Measurements from ENCODE around the gene MEGF10. TPM values are rescaled to one million over a fixed set of nuclear protein-coding genes. Genes with fewer than 3 reads are reported as not detected.
"Not testable (repeated sequence)": the region's sequence is repeated elsewhere in the genome, so short reads cannot be mapped to it uniquely, and the experiment has no call there.

MEGF10 gene
- total RNA-seq, 2 donors from 2014 or later = 0.56 TPM; not detected in 1

DNA sequence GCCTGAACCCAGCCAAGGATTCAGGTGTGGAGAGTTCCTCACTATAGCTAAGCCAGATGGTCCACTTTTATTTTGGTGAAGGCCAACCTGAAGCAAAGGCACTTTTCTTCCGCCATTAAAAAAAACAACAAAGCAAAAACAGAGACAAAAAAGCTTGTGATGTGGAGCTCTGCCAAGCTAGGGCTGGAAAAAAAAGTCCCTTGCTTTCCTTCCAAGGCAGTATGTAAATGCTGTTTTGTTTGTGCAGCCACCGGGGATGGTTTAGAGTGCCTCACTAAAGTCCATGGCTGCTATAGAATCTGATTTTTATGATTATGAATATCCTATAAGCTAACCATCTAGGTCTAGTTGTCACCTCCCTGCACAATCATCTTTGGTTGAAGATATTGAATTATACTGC is 14.9 kb downstream of the MEGF10 start:
- no peak overlapping the region for H3K4me3 Mint-ChIP-seq
- ATAC-seq (replicated peaks in 1 of 2) (no peak), DNase-seq (no peak)
- no peak overlapping the region for H3K27ac Mint-ChIP-seq
- no peaks in the 10 kb centered on the region for H3K9me3 Mint-ChIP-seq
- peaks cover 14% of the 10 kb centered on the region for H3K27me3 Mint-ChIP-seq (ENCODE audit: low read depth)
- H3K4me1 Mint-ChIP-seq (ENCODE audit: low read depth) = no peaks in the 10 kb centered on the region
- no peaks in the 10 kb centered on the region for H3K36me3 Mint-ChIP-seq (ENCODE audit: insufficient read depth in 2 of 2)

DNA sequence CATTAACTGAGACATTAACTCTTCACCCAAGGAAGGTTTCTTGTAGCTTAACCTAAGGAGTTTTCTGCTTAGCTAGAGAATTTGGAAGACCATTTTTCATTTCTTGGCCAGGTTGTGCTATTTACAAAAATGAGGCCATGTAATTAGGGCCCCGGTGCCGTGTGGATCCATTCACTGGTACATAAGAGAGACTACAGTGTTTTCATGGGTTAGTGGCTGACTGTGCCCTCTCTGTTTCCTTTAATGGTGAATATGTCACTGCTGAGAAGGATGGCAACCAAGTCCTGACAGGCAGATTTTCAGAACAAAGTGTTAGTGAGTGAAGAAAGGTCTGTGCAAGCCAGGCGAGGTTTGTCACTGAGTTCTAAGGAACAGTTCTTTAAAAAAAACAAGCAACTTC is 15.4 kb downstream of the MEGF10 start:
- Mint-ChIP-seq H3K27ac (no peak overlapping the region), H3K27me3 (ENCODE audit: low read depth) (peaks cover 8% of the 10 kb centered on the region), H3K4me3 (no peak overlapping the region), H3K4me1 (ENCODE audit: low read depth) (no peaks in the 10 kb centered on the region), H3K9me3 (no peaks in the 10 kb centered on the region), H3K36me3 (ENCODE audit: insufficient read depth in 2 of 2) (no peaks in the 10 kb centered on the region)
- ATAC-seq (replicated peaks in 1 of 2) = no peak
- DNase-seq = no peak

DNA sequence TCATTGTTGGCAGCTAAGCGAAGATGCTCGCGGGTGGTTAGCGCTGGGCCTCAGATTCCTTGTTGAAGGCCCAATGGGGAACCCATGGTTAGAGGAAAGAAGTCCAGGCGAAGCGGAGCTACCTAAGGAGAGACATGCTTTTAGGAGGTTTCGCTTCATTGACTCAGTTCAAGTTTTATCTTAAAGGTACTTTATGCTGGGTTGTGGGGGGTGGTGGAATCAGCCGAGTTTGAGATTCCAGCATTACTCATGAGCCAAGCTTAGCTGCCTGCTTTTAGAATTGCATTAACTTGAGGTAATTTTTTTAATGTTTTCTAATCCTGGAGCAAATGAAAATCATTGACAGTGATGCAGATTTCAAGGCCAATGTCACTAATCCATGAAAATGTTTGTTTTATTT is 16.1 kb downstream of the MEGF10 start:
- Mint-ChIP-seq H3K36me3 (ENCODE audit: insufficient read depth in 2 of 2) (no peaks in the 10 kb centered on the region), H3K4me3 (no peak overlapping the region), H3K4me1 (ENCODE audit: low read depth) (no peaks in the 10 kb centered on the region), H3K27me3 (ENCODE audit: low read depth) (peaks cover 6% of the 10 kb centered on the region), H3K9me3 (no peaks in the 10 kb centered on the region), H3K27ac (no peak overlapping the region)
- DNase-seq (no peak), ATAC-seq (replicated peaks in 1 of 2) (no peak)

DNA sequence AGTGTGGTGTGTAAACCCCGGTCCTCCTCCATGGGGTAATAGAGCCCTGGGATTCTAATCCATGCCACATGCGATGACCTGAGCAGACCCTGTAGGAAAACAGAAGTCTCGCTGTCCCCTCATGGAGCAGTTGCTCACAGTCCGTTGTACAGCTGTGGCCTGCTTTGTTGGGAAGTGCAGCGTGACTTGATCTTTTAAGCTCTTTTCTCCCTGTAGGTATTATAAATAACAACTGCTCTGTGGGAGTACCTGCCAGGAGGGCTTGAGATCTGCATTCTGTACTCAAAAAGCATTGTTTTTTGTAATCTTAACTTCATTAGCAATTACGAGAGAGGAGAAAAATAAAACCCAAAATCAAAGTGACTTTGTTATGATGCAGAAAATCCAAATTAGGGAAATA is 17.3 kb downstream of the MEGF10 start:
- no peaks in the 10 kb centered on the region for H3K4me1 Mint-ChIP-seq (ENCODE audit: low read depth)
- H3K27ac Mint-ChIP-seq = no peak overlapping the region
- H3K36me3 Mint-ChIP-seq (ENCODE audit: insufficient read depth in 2 of 2) = no peaks in the 10 kb centered on the region
- DNase-seq (no peak), ATAC-seq (replicated peaks in 1 of 2) (no peak)
- no peak overlapping the region for H3K4me3 Mint-ChIP-seq
- H3K27me3 Mint-ChIP-seq (ENCODE audit: low read depth) = no peaks in the 10 kb centered on the region
- H3K9me3 Mint-ChIP-seq = no peaks in the 10 kb centered on the region

DNA sequence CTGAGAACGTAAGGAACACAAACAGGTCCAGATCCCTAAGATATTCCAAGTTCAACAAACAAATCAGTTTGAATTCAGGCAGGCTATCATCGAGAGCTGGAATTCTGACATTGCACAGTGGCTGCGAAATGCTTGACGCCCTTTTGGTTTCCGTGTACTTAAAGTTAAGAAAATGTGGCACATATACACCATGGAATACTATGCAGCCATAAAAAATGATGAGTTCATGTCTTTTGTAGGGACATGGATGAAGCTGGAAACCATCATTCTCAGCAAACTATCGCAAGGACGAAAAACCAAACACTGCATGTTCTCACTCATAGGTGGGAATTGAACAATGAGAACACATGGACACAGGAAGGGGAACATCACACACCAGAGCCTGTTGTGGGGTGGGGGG is 17.7 kb downstream of the MEGF10 start:
- H3K9me3 Mint-ChIP-seq; H3K4me3 Mint-ChIP-seq; DNase-seq; ATAC-seq (replicated peaks in 1 of 2); H3K36me3 Mint-ChIP-seq (ENCODE audit: insufficient read depth in 2 of 2); H3K27ac Mint-ChIP-seq; H3K4me1 Mint-ChIP-seq (ENCODE audit: low read depth); H3K27me3 Mint-ChIP-seq (ENCODE audit: low read depth): not testable (repeated sequence)

DNA sequence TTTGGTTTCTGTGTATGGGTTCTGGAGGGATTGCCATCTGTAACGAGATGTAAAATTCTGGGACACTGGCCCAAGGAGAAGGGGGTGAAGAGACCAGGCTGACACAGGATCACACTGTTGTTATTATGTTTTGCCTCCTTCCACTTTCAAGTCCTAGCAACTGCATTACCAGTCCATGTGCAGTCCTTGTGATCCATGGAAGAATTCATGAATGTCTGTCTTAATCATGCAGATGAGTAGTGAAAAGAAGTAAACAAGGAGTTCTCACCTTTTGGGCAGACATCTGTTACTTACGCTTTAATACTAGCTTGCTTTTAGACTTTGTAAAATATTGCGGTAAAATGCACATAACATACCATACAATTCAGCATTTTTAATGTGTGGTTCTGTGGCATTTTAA is 18.3 kb downstream of the MEGF10 start:
- Mint-ChIP-seq H3K36me3 (ENCODE audit: insufficient read depth in 2 of 2) (no peaks in the 10 kb centered on the region), H3K4me1 (ENCODE audit: low read depth) (no peaks in the 10 kb centered on the region), H3K27me3 (ENCODE audit: low read depth) (no peaks in the 10 kb centered on the region), H3K27ac (no peak overlapping the region), H3K9me3 (no peaks in the 10 kb centered on the region), H3K4me3 (no peak overlapping the region)
- ATAC-seq (replicated peaks in 1 of 2) (no peak), DNase-seq (no peak)

DNA sequence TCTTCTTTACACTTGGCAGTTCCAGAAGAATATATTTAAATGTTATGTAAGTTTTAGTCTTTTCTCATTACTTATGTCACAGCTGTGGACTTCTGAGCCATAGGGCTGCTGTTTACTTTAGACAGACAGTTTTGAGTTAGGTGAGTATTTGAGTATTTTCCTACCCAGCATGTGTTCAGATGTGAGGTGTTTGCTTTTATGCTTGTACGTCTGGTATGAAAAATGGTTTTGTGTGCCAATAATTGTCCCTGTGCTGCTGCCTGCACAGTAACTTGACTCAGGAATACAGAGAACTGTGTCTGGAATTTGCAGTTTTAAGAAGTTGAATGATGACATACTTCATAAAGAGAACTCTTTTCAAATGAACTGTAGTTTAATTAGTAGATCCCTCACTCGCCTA is 20.8 kb downstream of the MEGF10 start:
- Mint-ChIP-seq H3K36me3 (ENCODE audit: insufficient read depth in 2 of 2) (no peaks in the 10 kb centered on the region), H3K9me3 (no peaks in the 10 kb centered on the region), H3K4me3 (no peak overlapping the region), H3K4me1 (ENCODE audit: low read depth) (no peaks in the 10 kb centered on the region), H3K27ac (no peak overlapping the region), H3K27me3 (ENCODE audit: low read depth) (no peaks in the 10 kb centered on the region)
- ATAC-seq (replicated peaks in 1 of 2) = no peak
- DNase-seq = no peak

DNA sequence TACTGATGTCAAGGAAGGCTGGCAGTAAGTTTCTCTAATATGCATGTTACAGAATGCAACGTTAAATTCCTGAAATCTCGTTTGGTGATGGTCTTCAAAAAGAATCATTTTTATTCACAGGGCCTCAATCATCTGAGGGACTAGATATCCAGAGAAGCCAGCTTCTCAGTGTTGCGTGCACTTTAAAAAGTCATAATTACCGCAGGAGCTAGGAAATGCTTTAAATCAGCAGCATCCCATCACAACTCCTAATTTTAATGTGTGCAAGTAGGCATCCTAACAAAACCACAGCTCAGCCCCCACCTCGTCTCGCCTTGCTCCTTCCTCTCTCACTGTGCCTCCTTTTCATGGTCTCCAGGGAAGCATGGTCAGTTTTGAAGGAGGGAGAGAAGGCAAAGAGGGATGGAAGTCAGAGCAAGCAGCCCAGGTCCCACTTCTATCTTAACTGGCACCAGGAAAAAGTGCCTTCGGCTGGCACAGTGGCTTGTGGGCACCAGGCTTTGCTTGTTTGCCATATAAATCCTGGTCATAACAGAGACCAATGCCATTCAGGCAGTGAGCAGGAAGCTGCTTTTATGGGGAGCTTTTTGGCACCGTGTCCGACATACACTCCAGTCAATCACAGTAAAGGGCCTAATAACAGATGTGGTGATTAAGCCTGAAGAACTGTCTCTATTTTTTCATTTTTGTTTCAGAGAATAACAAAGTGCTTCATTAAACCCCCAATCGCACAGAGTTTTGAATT is 21.4 kb downstream of the MEGF10 start:
- no peak for ATAC-seq (replicated peaks in 1 of 2)
- no peak overlapping the region for H3K27ac Mint-ChIP-seq

DNA sequence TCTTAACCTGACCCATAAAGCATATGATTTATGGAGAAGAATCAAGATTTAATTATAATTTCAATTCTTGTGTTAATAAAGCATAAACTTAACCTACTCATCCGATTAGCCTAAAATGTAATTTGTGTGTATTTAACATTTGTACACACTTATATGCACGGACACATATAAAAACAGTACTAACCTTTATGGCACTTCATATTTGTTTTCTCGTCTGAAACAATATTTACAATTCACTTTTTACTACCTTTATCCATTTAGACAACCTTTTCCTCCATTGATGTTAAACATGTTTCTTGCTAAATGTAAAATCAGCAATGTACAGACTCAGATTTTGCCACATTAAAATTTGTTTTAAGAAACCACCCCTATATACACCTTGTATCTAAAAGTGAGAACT is 22.8 kb downstream of the MEGF10 start:
- Mint-ChIP-seq H3K9me3 (no peaks in the 10 kb centered on the region), H3K27me3 (ENCODE audit: low read depth) (no peaks in the 10 kb centered on the region), H3K27ac (no peak overlapping the region), H3K4me3 (no peak overlapping the region), H3K36me3 (ENCODE audit: insufficient read depth in 2 of 2) (no peaks in the 10 kb centered on the region), H3K4me1 (ENCODE audit: low read depth) (no peaks in the 10 kb centered on the region)
- DNase-seq (no peak), ATAC-seq (replicated peaks in 1 of 2) (no peak)

More for the DNA sequence above, 21.4 kb downstream of the MEGF10 start:
- Mint-ChIP-seq H3K36me3 (ENCODE audit: insufficient read depth in 2 of 2) (no peaks in the 10 kb centered on the region), H3K27me3 (ENCODE audit: low read depth) (no peaks in the 10 kb centered on the region), H3K4me3 (no peak overlapping the region), H3K9me3 (no peaks in the 10 kb centered on the region), H3K4me1 (ENCODE audit: low read depth) (no peaks in the 10 kb centered on the region)
- DNase-seq = no peak

DNA sequence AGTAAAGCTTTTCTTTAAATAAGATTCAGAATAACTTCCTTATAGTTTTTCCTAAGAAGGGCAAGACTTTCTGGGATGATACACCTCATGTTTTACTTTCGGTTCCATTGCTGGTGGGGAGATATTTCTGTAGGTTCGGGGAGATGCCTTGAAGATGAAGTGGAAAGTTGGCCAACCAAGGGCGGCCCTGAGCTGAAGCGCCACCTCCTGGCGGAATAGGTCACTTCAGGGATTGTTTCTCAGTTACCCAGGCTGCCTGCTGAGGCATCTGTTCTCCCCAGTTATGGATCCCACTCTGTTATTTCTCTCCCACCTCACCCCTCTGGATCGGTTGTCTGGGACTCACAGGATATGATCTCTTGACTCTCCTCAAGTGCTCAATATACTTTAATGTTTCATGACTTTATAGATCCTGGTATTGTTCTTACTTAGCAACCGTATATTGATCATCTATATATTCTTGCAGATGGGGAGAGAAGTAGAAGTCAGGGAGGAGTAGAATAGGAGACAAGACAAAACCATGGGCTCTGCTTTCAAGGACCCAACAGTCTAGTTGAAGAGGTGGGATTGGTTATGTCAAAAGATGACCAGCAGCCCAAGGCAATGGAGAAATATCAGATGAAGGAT is 23.4 kb downstream of the MEGF10 start:
- H3K27me3 Mint-ChIP-seq (ENCODE audit: low read depth) = no peaks in the 10 kb centered on the region
- no peaks in the 10 kb centered on the region for H3K36me3 Mint-ChIP-seq (ENCODE audit: insufficient read depth in 2 of 2)
- no peaks in the 10 kb centered on the region for H3K4me1 Mint-ChIP-seq (ENCODE audit: low read depth)
- no peak overlapping the region for H3K27ac Mint-ChIP-seq
- no peaks in the 10 kb centered on the region for H3K9me3 Mint-ChIP-seq
- ATAC-seq (replicated peaks in 1 of 2) (peak; percentile 74 to 77), DNase-seq (peak; percentile 66)
- H3K4me3 Mint-ChIP-seq = no peak overlapping the region

DNA sequence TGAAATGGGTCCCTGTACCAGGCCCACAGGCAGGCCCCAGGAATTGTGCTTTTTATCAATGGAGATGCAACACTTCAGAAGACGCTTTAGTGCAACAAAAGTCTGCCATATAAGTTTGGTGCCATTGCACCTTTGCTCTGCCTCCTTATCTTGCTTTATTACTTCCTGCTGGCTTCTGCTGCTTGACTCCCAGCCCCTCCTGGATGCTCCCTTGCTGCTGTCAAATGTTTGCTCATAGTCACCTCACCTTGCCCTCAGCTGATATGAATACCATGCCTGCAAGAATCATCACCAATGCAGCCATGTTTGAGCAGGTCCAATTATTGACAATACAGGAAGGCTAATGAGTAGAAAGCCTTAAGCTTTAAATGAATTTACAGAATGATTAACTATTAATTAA is 25.4 kb downstream of the MEGF10 start:
- Mint-ChIP-seq H3K27ac (no peak overlapping the region), H3K36me3 (ENCODE audit: insufficient read depth in 2 of 2) (no peaks in the 10 kb centered on the region), H3K27me3 (ENCODE audit: low read depth) (no peaks in the 10 kb centered on the region), H3K9me3 (no peaks in the 10 kb centered on the region), H3K4me3 (no peak overlapping the region), H3K4me1 (ENCODE audit: low read depth) (peaks cover 12% of the 10 kb centered on the region)
- no peak for ATAC-seq (replicated peaks in 1 of 2)
- no peak for DNase-seq

DNA sequence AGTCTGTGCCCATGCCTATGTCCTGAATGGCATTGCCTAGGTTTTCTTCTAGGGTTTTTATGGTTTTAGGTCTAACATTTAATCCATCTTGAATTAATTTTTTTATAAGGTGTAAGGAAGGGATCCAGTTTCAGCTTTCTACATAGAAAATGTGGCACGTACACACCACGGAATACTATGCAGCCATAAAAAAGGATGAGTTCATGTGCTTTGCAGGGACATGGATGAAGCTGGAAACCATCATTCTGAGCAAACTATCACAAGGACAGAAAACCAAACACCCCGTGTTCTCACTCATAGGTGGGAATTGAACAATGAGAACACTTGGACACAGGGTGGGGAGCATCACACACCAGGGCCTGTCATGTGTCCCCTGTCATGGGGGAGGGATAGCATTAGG is 26.8 kb downstream of the MEGF10 start:
- H3K27me3 Mint-ChIP-seq (ENCODE audit: low read depth); H3K36me3 Mint-ChIP-seq (ENCODE audit: insufficient read depth in 2 of 2); H3K9me3 Mint-ChIP-seq; ATAC-seq (replicated peaks in 1 of 2); H3K27ac Mint-ChIP-seq; DNase-seq; H3K4me3 Mint-ChIP-seq: not testable (repeated sequence)
- peaks cover 21% of the 10 kb centered on the region for H3K4me1 Mint-ChIP-seq (ENCODE audit: low read depth)

DNA sequence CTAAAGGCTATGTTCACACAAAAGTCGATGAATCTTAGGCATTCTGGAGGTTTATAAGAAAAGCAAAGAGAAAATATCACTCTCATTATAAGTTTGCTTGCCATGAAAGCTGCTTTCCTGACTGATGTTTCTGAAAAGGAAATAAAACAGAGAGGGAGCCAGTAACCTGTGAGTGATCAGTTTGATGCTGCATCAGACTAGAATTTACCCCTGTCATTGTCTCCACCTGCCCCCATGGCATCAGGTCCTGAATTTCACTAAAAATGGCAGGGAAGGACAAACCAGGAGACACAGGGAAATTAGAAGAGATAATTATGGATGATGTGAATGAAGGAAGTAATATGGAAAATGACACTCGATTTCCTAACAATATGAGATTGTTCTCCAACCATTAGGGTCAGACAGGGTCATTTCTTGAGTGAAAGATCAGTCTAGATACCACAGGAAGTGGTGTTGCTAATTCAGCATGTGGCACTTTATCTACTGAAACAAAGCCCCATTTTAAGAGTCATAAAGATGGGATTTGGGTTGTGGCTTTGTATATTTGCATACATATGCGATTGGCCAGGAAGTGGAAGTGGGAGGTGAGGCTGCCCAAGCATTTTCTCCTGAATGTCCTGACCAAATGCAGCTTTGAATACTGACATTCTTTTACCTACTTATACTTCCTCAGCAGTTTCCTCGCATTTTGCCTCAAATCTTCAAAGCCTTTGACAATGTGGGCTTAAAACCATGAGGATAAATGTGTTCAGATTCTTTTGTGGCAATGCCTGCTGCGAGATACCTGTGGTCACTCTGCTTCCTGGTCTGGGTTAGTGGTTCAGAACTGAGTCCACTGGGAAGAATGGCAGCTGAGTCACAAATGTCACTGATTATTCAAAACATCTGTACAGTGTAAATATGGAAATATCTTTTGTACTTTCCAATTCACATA is 29.7 kb downstream of the MEGF10 start:
- no peaks in the 10 kb centered on the region for H3K9me3 Mint-ChIP-seq
- no peaks in the 10 kb centered on the region for H3K27me3 Mint-ChIP-seq (ENCODE audit: low read depth)
- no peaks in the 10 kb centered on the region for H3K36me3 Mint-ChIP-seq (ENCODE audit: insufficient read depth in 2 of 2)
- peak; percentile 90 to 93 for ATAC-seq (replicated peaks in 1 of 2)
- peaks cover 21% of the 10 kb centered on the region for H3K4me1 Mint-ChIP-seq (ENCODE audit: low read depth)
- DNase-seq = peak; percentile 8 to 17
- peak overlapping the region in 1 of 2 donors; percentile 10 for H3K4me3 Mint-ChIP-seq
- H3K27ac Mint-ChIP-seq = peak overlapping the region; percentile 12
